ENCODE results near the gene CD52. TPM values are rescaled to one million over a fixed set of nuclear protein-coding genes. Genes with fewer than 3 reads are reported as not detected.

The CD52 gene
- total and polyA plus RNA-seq, 11 donors = 1.6 to 89.9 (median 6.5) TPM; not detected in 1

DNA sequence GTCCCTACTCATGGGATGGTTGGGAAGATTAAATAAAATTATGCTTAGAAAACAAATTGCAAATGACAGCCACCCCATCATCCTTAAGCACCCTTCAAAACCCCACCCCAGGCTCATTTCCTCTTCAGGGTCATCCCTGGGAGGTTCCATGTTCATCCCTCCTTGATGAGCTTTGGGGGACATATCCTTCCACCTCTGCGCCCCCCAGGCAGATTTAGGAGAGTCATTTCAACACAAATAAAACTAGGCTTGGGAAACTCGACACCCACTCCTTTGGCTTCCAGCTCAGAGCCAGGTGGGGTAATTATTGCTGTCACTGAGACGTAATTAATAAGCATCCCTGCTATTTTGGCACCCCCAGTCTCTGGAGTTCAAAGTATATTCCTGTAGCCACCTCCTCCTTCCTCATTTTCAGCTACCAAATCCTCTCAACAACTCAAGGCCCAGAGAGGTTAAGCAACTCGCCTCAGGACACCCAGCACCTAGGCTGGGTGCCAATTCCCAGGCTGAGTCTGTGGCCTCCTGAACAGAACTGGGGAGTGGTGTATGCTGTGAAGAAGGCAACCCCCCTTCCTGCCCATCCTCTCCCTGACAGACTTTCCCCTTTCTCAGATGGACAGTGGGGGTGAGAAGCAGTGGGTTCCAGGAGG is 35.6 kb downstream of the CD52 start:
- Histone ChIP-seq H3K4me3 (no peak overlapping the region), H3K27ac (no peak overlapping the region), H3K9me3 (no peaks in the 10 kb centered on the region), H3K4me1 (peaks cover 0 to 6% (median 0%) of the 10 kb centered on the region in 12 donors), H3K36me3 (no peaks in the 10 kb centered on the region), H3K27me3 (peaks cover 0 to 35% (median 3%) of the 10 kb centered on the region in 9 donors)
- TF ChIP-seq, protein P1, sequence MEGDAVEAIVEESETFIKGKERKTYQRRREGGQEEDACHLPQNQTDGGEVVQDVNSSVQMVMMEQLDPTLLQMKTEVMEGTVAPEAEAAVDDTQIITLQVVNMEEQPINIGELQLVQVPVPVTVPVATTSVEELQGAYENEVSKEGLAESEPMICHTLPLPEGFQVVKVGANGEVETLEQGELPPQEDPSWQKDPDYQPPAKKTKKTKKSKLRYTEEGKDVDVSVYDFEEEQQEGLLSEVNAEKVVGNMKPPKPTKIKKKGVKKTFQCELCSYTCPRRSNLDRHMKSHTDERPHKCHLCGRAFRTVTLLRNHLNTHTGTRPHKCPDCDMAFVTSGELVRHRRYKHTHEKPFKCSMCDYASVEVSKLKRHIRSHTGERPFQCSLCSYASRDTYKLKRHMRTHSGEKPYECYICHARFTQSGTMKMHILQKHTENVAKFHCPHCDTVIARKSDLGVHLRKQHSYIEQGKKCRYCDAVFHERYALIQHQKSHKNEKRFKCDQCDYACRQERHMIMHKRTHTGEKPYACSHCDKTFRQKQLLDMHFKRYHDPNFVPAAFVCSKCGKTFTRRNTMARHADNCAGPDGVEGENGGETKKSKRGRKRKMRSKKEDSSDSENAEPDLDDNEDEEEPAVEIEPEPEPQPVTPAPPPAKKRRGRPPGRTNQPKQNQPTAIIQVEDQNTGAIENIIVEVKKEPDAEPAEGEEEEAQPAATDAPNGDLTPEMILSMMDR (IDR thresholded peaks at IDR 0.05) = no peak
- TF ChIP-seq POLR2A (IDR thresholded peaks at IDR 0.05) = no peak
- 89 to 94% (median 93%) methylated on average over 4 of the region's 4 CpGs for WGBS, 4 donors
- intact Hi-C loops (cut with DNase I) = no loop called here
- ATAC-seq (no peak), DNase-seq (no peak)

DNA sequence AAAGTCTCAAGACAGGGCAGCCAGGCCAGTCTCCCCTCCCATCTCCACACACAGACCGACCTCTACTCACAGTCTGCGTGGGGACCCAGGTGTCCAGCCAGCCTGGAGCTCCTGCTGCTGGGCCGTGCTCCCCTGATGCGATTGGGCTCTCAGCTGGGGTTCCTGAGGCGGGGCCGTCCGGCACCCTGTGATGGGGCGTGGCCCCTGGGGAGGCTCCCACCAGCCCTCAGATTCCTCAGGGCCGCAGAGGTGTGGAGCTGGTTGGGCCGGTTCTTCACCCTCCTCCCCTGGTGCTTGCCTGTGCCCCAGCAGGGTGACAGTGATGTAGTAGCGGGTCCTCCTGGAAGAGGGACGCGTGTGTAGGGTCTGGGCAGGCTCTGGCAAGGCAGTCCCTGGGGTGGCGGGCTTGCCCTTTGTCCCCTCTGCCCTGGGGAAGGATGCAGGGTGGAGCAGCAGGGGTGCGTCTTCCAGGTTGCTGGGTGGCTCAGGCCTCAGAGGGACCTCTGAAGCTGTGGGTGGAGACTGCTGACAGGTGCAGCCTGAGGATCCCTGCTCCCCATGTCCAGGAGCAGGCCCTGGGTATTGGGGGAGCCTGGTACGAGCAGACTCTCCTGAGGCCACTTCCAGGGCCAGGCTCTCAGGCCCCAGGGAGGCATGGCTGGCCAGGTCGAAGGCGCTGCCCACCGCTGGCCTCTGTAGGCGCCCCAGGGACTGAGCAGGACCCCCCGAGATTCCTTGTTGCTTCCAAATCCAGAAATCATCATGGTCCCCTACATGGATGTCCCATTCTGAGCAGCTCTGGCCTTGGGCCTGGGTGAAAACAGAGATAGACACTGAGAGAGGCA is 36.4 kb downstream of the CD52 start, which contains the start of gene CRYBG2:
Gene CRYBG2, minus strand, starts transcription at position 155 of the 845 bp plus-strand sequence. CDS start 7,473 bp downstream, outside the sequence.
- no peak for TF ChIP-seq POLR2A (IDR thresholded peaks at IDR 0.05)
- TF ChIP-seq, protein P1 (IDR thresholded peaks at IDR 0.05) = no peak
- DNase-seq = no peak
- intact Hi-C loops (cut with DNase I) = no loop called here
- Histone ChIP-seq H3K27ac (no peak within 1 kb of the TSS), H3K4me1 (peaks cover 0 to 6% (median 0%) of the 10 kb centered on the region in 12 donors), H3K4me3 (no peak within 1 kb of the TSS), H3K27me3 (peaks cover 0 to 44% (median 9%) of the 10 kb centered on the region in 9 donors), H3K36me3 (no peaks in the 10 kb centered on the region), H3K9me3 (no peaks in the 10 kb centered on the region)
- no peak for ATAC-seq
- 83 to 88% (median 85%) methylated on average over 11 to 21 of the region's 21 CpGs for WGBS, 4 donors

DNA sequence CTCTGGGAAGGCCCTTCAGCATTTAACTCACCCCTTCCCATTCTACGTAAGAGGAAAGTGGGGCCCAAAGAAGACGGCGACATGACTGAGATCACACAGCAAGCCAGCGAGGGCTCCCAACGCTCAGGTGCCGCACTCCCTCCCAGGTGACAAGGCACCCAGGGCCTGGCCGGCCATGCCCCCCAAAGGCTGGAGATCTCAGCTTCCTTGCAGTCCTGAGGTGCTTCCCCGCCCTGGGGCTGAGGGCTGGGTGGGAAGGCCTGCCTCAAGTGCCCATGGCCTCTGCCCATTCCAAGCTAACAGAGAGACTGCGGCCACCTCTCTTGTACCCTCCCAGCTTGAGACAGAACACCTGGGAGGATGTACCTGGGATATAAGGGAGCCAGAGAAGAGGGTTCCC is 37.2 kb downstream of the CD52 start:
- TF ChIP-seq, protein P1 (IDR thresholded peaks at IDR 0.05) = no peak
- TF ChIP-seq POLR2A (IDR thresholded peaks at IDR 0.05) = no peak
- WGBS, 4 donors = 91 to 96% (median 93%) methylated on average over 9 of the region's 9 CpGs
- no peak overlapping the region for H3K4me3 ChIP-seq
- intact Hi-C loops (cut with DNase I) = no loop called here
- DNase-seq (no peak), ATAC-seq (no peak)
- no peaks in the 10 kb centered on the region for H3K36me3 ChIP-seq
- no peaks in the 10 kb centered on the region for H3K9me3 ChIP-seq
- H3K27ac ChIP-seq = no peak overlapping the region
- peaks cover 2 to 49% (median 11%) of the 10 kb centered on the region in 9 donors for H3K27me3 ChIP-seq
- H3K4me1 ChIP-seq = peaks cover 0 to 7% (median under 1%) of the 10 kb centered on the region in 12 donors

DNA sequence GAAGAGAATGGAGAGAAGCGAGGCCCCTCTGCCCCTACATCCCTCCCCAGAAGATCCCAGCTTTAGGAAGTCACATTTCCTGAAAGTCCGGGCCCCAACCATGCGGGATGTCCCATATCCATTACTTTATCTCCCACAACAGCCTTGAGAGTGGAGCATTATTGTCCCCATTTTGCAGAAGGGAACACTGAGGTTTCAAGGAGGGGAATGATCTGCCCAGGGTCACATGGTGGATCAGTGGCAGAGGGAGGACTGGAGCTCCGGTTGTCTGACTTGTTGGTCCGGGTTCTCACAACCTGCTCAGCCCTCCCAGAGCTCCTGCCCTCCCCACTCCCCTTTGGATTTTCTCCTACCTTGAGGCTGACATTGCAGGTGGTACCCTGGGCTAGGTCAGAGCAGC is 38.3 kb downstream of the CD52 start:
- 64 to 82% (median 79%) methylated on average over 4 to 5 of the region's 5 CpGs for whole genome bisulfite sequencing, 4 donors
- no peak for ATAC-seq
- H3K27ac ChIP-seq = no peak overlapping the region
- DNase-seq = no peak
- peaks cover 13 to 61% (median 22%) of the 10 kb centered on the region in 9 donors for H3K27me3 ChIP-seq
- TF ChIP-seq, protein P1 (IDR thresholded peaks at IDR 0.05) = no peak
- TF ChIP-seq POLR2A (IDR thresholded peaks at IDR 0.05) = no peak
- no peaks in the 10 kb centered on the region for H3K36me3 ChIP-seq
- no peak overlapping the region for H3K4me3 ChIP-seq
- intact Hi-C loops (cut with DNase I) = no loop called here
- H3K9me3 ChIP-seq = no peaks in the 10 kb centered on the region
- peaks cover 0 to 12% (median 9%) of the 10 kb centered on the region in 12 donors for H3K4me1 ChIP-seq
